Ishikawa (cell line): ENCODE data around the gene ZBTB20.

Experiments
- CEBPB ChIP-seq: IDR thresholded peaks from 2 replicates; pipeline ENCODE4 v1.6.1; 2012
- CREB1 ChIP-seq: IDR thresholded peaks from 2 replicates; pipeline ENCODE4 v1.6.1; 2012; ENCODE audit warnings: low read depth
- EGR1 ChIP-seq: IDR thresholded peaks from 2 replicates; pipeline ENCODE4 v1.6.1; 2012
- EP300 ChIP-seq: IDR thresholded peaks from 2 replicates; pipeline ENCODE4 v1.6.1; 2012; ENCODE audit warnings: borderline replicate concordance
- FOXM1 ChIP-seq: IDR thresholded peaks from 2 replicates; pipeline ENCODE4 v1.6.1; 2012; ENCODE audit warnings: low read depth, borderline replicate concordance
- NFIC ChIP-seq: IDR thresholded peaks from 2 replicates; pipeline ENCODE4 v1.6.1; 2012
- RAD21 ChIP-seq: IDR thresholded peaks from 2 replicates; pipeline ENCODE4 v1.6.1; 2012; ENCODE audit warnings: low read depth
- TAF1 ChIP-seq: IDR thresholded peaks from 2 replicates; pipeline ENCODE4 v1.6.1; 2012; ENCODE audit warnings: low read depth, mild to moderate bottlenecking
- TCF12 ChIP-seq: IDR thresholded peaks from 2 replicates; pipeline ENCODE4 v1.6.1; 2012; ENCODE audit warnings: low read depth
- TEAD4 ChIP-seq: IDR thresholded peaks from 2 replicates; pipeline ENCODE4 v1.6.1; 2012
- YY1 ChIP-seq: IDR thresholded peaks from 2 replicates; pipeline ENCODE4 v1.6.1; 2012; ENCODE audit warnings: low read depth
- ZBTB7A ChIP-seq: IDR thresholded peaks from 2 replicates; pipeline ENCODE4 v1.6.1; 2012; ENCODE audit warnings: low read depth
- TF ChIP-seq, protein P1 (sequence below): IDR thresholded peaks from 2 replicates; pipeline ENCODE4 v1.6.1; 2012
- TF ChIP-seq, protein P2 (sequence below): IDR thresholded peaks from 2 replicates; pipeline ENCODE4 v1.6.1; 2012
- TF ChIP-seq, protein P3 (sequence below): IDR thresholded peaks from 2 replicates; pipeline ENCODE4 v1.6.1; 2012; ENCODE audit warnings: low read depth, mild to moderate bottlenecking

ZBTB20 gene

DNA sequence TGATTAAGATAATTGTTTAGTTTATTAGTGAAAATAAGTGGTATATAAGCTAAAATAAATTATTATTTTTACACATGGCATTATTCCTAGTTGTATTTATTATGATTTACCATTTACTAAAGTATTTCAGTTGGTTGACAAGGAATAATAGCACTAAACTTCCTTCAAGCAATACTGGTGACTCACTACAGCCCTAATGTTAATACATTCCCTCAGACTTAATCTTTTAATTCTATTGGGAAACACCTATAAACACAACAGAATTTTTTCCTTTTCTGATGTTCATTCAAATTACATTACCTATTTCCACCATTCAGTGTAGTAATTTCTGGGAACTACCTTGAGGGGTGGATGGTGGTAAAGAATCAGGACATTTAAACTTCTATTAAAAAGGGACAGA is 589.3 kb downstream of the ZBTB20 start:
- TF ChIP-seq RAD21 (no peak), EP300 (no peak), CREB1 (no peak), NFIC (no peak), FOXM1 (no peak), TEAD4 (no peak), TCF12 (no peak), TAF1 (no peak)
- TF ChIP-seq, protein P1, sequence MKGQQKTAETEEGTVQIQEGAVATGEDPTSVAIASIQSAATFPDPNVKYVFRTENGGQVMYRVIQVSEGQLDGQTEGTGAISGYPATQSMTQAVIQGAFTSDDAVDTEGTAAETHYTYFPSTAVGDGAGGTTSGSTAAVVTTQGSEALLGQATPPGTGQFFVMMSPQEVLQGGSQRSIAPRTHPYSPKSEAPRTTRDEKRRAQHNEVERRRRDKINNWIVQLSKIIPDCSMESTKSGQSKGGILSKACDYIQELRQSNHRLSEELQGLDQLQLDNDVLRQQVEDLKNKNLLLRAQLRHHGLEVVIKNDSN: no peak
- TF ChIP-seq, protein P2, sequence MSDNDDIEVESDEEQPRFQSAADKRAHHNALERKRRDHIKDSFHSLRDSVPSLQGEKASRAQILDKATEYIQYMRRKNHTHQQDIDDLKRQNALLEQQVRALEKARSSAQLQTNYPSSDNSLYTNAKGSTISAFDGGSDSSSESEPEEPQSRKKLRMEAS: no peak

DNA sequence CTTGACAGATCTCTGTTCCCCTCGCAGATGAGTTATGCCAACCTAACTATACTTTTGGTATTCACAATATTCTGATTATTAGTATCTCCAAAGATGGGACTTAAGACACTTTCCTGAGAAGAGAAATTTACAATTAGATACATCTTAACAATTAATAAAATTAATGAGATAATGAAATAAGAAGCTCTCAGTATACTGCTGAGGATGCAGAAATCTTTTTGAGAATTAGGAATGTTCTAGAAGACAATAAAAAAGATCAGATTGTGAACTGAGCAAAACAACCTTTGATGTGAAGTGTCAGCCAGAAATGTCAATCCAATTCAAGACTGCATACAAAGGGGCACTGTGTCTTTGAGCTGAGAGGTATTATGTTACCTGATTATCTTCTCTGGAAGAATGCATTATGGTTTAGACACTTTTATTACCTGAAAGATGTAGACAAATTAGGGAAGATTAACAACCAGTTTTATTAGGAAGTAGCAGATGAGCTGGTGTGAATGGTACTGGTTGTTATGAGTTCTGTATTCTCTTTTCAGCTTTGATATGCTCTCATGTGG is 590.4 kb downstream of the ZBTB20 start:
- TF ChIP-seq TCF12 (no peak), FOXM1 (no peak), ZBTB7A (no peak), CEBPB (no peak), NFIC (no peak), CREB1 (no peak), TAF1 (no peak), EGR1 (no peak), YY1 (no peak), RAD21 (no peak), EP300 (no peak), TEAD4 (no peak)
- TF ChIP-seq, protein P1: no peak
- TF ChIP-seq, protein P2: no peak
- TF ChIP-seq, protein P3, sequence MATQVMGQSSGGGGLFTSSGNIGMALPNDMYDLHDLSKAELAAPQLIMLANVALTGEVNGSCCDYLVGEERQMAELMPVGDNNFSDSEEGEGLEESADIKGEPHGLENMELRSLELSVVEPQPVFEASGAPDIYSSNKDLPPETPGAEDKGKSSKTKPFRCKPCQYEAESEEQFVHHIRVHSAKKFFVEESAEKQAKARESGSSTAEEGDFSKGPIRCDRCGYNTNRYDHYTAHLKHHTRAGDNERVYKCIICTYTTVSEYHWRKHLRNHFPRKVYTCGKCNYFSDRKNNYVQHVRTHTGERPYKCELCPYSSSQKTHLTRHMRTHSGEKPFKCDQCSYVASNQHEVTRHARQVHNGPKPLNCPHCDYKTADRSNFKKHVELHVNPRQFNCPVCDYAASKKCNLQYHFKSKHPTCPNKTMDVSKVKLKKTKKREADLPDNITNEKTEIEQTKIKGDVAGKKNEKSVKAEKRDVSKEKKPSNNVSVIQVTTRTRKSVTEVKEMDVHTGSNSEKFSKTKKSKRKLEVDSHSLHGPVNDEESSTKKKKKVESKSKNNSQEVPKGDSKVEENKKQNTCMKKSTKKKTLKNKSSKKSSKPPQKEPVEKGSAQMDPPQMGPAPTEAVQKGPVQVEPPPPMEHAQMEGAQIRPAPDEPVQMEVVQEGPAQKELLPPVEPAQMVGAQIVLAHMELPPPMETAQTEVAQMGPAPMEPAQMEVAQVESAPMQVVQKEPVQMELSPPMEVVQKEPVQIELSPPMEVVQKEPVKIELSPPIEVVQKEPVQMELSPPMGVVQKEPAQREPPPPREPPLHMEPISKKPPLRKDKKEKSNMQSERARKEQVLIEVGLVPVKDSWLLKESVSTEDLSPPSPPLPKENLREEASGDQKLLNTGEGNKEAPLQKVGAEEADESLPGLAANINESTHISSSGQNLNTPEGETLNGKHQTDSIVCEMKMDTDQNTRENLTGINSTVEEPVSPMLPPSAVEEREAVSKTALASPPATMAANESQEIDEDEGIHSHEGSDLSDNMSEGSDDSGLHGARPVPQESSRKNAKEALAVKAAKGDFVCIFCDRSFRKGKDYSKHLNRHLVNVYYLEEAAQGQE: no peak

DNA sequence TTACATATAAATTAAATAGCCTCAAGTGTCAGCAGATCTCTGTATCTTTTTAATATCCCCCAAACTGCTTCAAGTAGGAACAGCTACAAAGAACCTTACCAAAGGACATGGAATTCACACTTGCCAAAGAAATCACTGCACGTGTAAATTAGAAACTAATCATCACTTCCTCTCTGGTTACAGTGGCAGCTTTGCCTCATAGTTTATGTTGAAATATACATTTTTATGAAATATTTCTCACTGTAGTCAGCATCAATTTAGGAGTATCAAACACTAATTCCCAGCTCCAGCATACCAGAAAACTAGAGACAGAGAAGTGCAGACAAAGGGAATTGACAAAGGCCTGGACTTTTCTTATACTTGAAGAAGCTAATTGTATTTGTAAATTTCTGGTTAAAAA is 592.4 kb downstream of the ZBTB20 start:
- TF ChIP-seq TAF1: no peak
- TF ChIP-seq, protein P1: no peak
- no peak for TF ChIP-seq NFIC
- no peak for TF ChIP-seq CEBPB
- TF ChIP-seq, protein P2: no peak
- TF ChIP-seq TCF12: no peak
- TF ChIP-seq, protein P3: no peak
- TF ChIP-seq CREB1: no peak
- TF ChIP-seq TEAD4: no peak
- no peak for TF ChIP-seq YY1
- TF ChIP-seq ZBTB7A: no peak
- no peak for TF ChIP-seq RAD21
- no peak for TF ChIP-seq EP300

DNA sequence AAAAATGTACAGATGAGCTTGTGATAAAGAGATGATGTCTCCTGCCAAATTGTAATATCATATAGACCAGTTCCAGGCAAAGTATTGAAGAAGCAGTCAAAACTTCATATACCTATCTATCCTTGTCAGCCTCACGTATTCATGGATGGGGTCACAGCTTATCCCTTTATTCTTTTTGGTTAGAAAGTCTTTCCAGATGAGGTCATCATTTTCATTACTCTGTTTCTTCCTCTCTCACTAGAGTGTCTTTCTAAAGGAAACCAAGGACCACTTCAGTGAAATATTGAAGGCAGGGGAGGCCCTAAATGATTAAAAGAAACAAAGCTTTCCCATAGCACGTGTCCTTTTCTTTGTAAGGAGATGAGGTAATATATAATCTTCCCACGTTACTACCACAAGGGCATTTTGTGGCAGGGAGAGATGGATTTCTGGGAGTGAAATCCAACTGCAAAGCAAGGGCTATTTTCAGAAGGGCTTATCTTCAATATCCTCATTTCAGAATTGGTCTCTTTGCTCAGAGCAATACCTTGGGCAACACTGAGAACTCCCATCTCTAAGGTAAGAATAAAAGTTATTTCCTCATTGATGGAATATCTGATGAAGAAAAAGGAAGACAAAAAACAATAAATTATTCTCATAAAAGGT is 593.0 kb downstream of the ZBTB20 start:
- TF ChIP-seq YY1 (no peak), TCF12 (no peak), RAD21 (no peak), CEBPB (no peak)
- TF ChIP-seq, protein P2: no peak

DNA sequence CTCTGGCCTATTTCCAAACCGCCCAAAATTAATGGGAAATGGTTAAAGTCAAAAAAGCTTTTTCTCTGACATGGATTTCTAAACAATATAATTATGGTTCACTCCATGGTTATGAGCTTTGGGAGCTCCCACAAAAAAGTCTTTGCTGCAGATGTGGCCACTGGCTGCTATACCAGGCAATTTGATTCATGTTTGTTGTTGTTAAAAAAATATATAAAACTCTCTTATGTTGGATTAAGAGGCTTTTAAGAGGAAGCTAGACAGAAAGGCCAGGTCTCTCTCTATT is 594.6 kb downstream of the ZBTB20 start:
- TF ChIP-seq TAF1: no peak
- no peak for TF ChIP-seq TEAD4
- no peak for TF ChIP-seq CREB1
- TF ChIP-seq TCF12: no peak
- no peak for TF ChIP-seq EP300
- no peak for TF ChIP-seq NFIC
- no peak for TF ChIP-seq EGR1
- no peak for TF ChIP-seq YY1
- TF ChIP-seq, protein P1: no peak
- no peak for TF ChIP-seq ZBTB7A
- TF ChIP-seq, protein P3: no peak
- TF ChIP-seq, protein P2: no peak
- TF ChIP-seq CEBPB: no peak
- no peak for TF ChIP-seq FOXM1
- no peak for TF ChIP-seq RAD21
